Naive thymus-derived CD4-positive, alpha-beta T cell (primary cell): Measurements from ENCODE around the gene PHEX. TPM values are rescaled to one million over a fixed set of nuclear protein-coding genes. Genes with fewer than 3 reads are reported as not detected.
A peak's percentile ranks its signal among the peaks of the same experiment; 100 is the strongest.

Source experiments
- ATAC-seq: fragments of 150-1000 bp; cut with Tn5 transposase; 2 replicates; pipeline ENCODE4 v1.10.0; 2021; ENCODE audit warnings: mild to moderate bottlenecking, moderate library complexity
- CTCF ChIA-PET: fragments of 350-600 bp; sonication (Branson Sonifier 250); formaldehyde crosslinking; loops from one replicate; lab custom pipeline; 2021; ENCODE audit warnings: antibody characterized with exemption; lab: Charles Lee
- POLR2A ChIA-PET: fragments of 350-600 bp; sonication (Branson Sonifier 250); formaldehyde crosslinking; loops from one replicate; lab custom pipeline; 2021; ENCODE audit warnings: antibody characterized with exemption, inconsistent platforms; lab: Charles Lee
- DNase-seq, 9 donors: peaks; one replicate each; pipeline versions ENCODE4 v3.0.0 to v3.0.0-alpha.2; 2020 to 2022; ENCODE audit warnings: mixed read lengths in 1 of 9
- H3K27ac ChIP-seq: one replicate; pipeline ENCODE4 v1.7.0; 2013; ENCODE audit warnings: mild to moderate bottlenecking, low read depth, low read length, moderate library complexity
- H3K27me3 ChIP-seq, 2 donors: one replicate each; pipeline ENCODE4 v1.7.0; 2013; ENCODE audit warnings: low read length in 2 of 2, mild to moderate bottlenecking in 2 of 2, moderate library complexity in 2 of 2; ENCODE audit not compliant: control insufficient read depth in 2 of 2, insufficient read depth in 2 of 2
- H3K36me3 ChIP-seq, 3 experiments: 1 replicate in 2 of 3; 2 replicates in 1 of 3; pipeline ENCODE4 v1.7.0; 2013; ENCODE audit warnings: low read length in 3 of 3, mild to moderate bottlenecking in 3 of 3, moderate library complexity in 1 of 3; ENCODE audit not compliant: insufficient read depth in 3 of 3, control insufficient read depth in 2 of 3
- H3K4me1 ChIP-seq, 2 donors: one replicate each; pipeline ENCODE4 v1.7.0; 2013; ENCODE audit warnings: low read length in 2 of 2, mild to moderate bottlenecking in 2 of 2, moderate library complexity in 1 of 2; ENCODE audit not compliant: control insufficient read depth in 2 of 2, insufficient read depth in 2 of 2
- H3K4me3 ChIP-seq: 2 replicates; pipeline ENCODE4 v1.7.0; 2013; ENCODE audit warnings: mild to moderate bottlenecking, low read length
- H3K9me3 ChIP-seq, 3 experiments: 1 replicate in 2 of 3; 2 replicates in 1 of 3; pipeline ENCODE4 v1.7.0; 2013; ENCODE audit warnings: low read length in 3 of 3; ENCODE audit not compliant: control insufficient read depth in 2 of 3
- H3K27ac Mint-ChIP-seq, 9 donors: one replicate each; pipeline ENCODE4 v1.8.0; 2020 to 2022; ENCODE audit warnings: mixed read lengths in 9 of 9, mild to moderate bottlenecking in 8 of 9, moderate library complexity in 5 of 9, inconsistent platforms in 2 of 9
- H3K27me3 Mint-ChIP-seq, 5 donors: one replicate each; pipeline ENCODE4 v1.8.0; 2021 to 2022; ENCODE audit warnings: mixed read lengths in 5 of 5, mild to moderate bottlenecking in 1 of 5
- H3K36me3 Mint-ChIP-seq, 5 donors: one replicate each; pipeline ENCODE4 v1.8.0; 2020 to 2022; ENCODE audit warnings: mixed read lengths in 5 of 5, mild to moderate bottlenecking in 3 of 5, inconsistent platforms in 1 of 5
- H3K4me1 Mint-ChIP-seq, 7 donors: one replicate each; pipeline ENCODE4 v1.8.0; 2020 to 2022; ENCODE audit warnings: mixed read lengths in 7 of 7, mild to moderate bottlenecking in 3 of 7, inconsistent platforms in 1 of 7
- H3K4me3 Mint-ChIP-seq, 10 donors: one replicate each; pipeline ENCODE4 v1.8.0; 2020 to 2022; ENCODE audit warnings: mild to moderate bottlenecking in 10 of 10, mixed read lengths in 10 of 10, moderate library complexity in 6 of 10, inconsistent platforms in 2 of 10
- H3K9me3 Mint-ChIP-seq, 11 donors: one replicate each; pipeline ENCODE4 v1.8.0; 2020 to 2022; ENCODE audit warnings: mixed read lengths in 11 of 11, mild to moderate bottlenecking in 4 of 11, inconsistent platforms in 1 of 11, moderate library complexity in 1 of 11
- intact Hi-C, 2 donors: fragments of 100-400 bp; cut with micrococcal nuclease; formaldehyde crosslinking; loops; one replicate each; pipeline ENCODE4 v1.15.1; 2023
- polyA plus RNA-seq, 2 donors: library from polyadenylated mRNA; unstranded; fragments of 300-500 nt; fragmentation: Illumina TruSeq; gene quantifications; one replicate each; pipeline ENCODE4 v1.2.3, GENCODE V29; 2021
- total RNA-seq, 6 experiments: library from RNA in 5 of 6; stranded (reverse) in 5 of 6; gene quantifications; 1 replicate in 5 of 6; 2 replicates in 1 of 6; pipeline ENCODE4 v1.2.3 and lab custom pipeline; 2021 to 2026

Gene PHEX
- total and polyA plus RNA-seq, 7 experiments from 2014 or later = 0.08 to 0.32 (median 0.12) TPM; not detected in 2

GRCh38 chrX:22171287-22172060, 139.3 kb downstream of the PHEX start:
- peaks cover 0 to 3% (median 0%) of the 10 kb centered on the region in 11 donors for H3K9me3 Mint-ChIP-seq
- H3K27me3 Mint-ChIP-seq = peaks cover 0 to 7% (median 0%) of the 10 kb centered on the region in 5 donors
- H3K27ac ChIP-seq = no peak overlapping the region
- H3K4me1 Mint-ChIP-seq = no peaks in the 10 kb centered on the region
- H3K4me3 ChIP-seq = no peak overlapping the region
- no peaks in the 10 kb centered on the region for H3K4me1 ChIP-seq
- H3K36me3 Mint-ChIP-seq = no peaks in the 10 kb centered on the region
- ChIA-PET CTCF (no interaction called here), POLR2A (no interaction called here)
- intact Hi-C loops = no loop called here
- no peak overlapping the region for H3K27ac Mint-ChIP-seq
- ATAC-seq = no peak
- no peaks in the 10 kb centered on the region for H3K36me3 ChIP-seq
- no peak for DNase-seq
- H3K4me3 Mint-ChIP-seq = no peak overlapping the region
- H3K27me3 ChIP-seq = no peaks in the 10 kb centered on the region
- H3K9me3 ChIP-seq = no peaks in the 10 kb centered on the region

- DNase-seq = no peak
- H3K4me3 ChIP-seq = no peak overlapping the region
- H3K36me3 Mint-ChIP-seq = no peaks in the 10 kb centered on the region
- peaks cover 0 to 2% (median 0%) of the 10 kb centered on the region in 11 donors for H3K9me3 Mint-ChIP-seq
- ATAC-seq = no peak
- H3K27ac ChIP-seq = no peak overlapping the region
- CTCF ChIA-PET = no interaction called here
- no peak overlapping the region for H3K4me3 Mint-ChIP-seq
- no peaks in the 10 kb centered on the region for H3K4me1 Mint-ChIP-seq
- H3K4me1 ChIP-seq = no peaks in the 10 kb centered on the region
- no peaks in the 10 kb centered on the region for H3K27me3 ChIP-seq
- no peaks in the 10 kb centered on the region for H3K36me3 ChIP-seq
- POLR2A ChIA-PET = no interaction called here
- peaks cover 0 to 7% (median 0%) of the 10 kb centered on the region in 5 donors for H3K27me3 Mint-ChIP-seq
- intact Hi-C loops = no loop called here
- H3K9me3 ChIP-seq = no peaks in the 10 kb centered on the region
- H3K27ac Mint-ChIP-seq = no peak overlapping the region
Observed at GRCh38 chrX:22173966-22174365, 141.8 kb downstream of the PHEX start.

- Histone ChIP-seq H3K9me3 (no peaks in the 10 kb centered on the region), H3K4me3 (no peak overlapping the region), H3K4me1 (no peaks in the 10 kb centered on the region), H3K27ac (no peak overlapping the region), H3K36me3 (no peaks in the 10 kb centered on the region), H3K27me3 (no peaks in the 10 kb centered on the region)
- ChIA-PET CTCF (no interaction called here), POLR2A (no interaction called here)
- Mint-ChIP-seq H3K27me3 (no peaks in the 10 kb centered on the region), H3K4me1 (no peaks in the 10 kb centered on the region), H3K9me3 (peaks cover 0 to 7% (median 0%) of the 10 kb centered on the region in 11 donors), H3K4me3 (no peak overlapping the region), H3K36me3 (no peaks in the 10 kb centered on the region), H3K27ac (no peak overlapping the region)
- DNase-seq = no peak
- ATAC-seq = no peak
- intact Hi-C loops = no loop called here
Observed at GRCh38 chrX:22177950-22178515, 145.9 kb downstream of the PHEX start.

GRCh38 chrX:22184096-22184495, 152.0 kb downstream of the PHEX start:
- H3K4me1 Mint-ChIP-seq = no peaks in the 10 kb centered on the region
- H3K27me3 ChIP-seq = no peaks in the 10 kb centered on the region
- H3K9me3 Mint-ChIP-seq = peaks cover 0 to 7% (median 0%) of the 10 kb centered on the region in 11 donors
- DNase-seq = no peak
- no peaks in the 10 kb centered on the region for H3K4me1 ChIP-seq
- ChIA-PET POLR2A (no interaction called here), CTCF (no interaction called here)
- no peaks in the 10 kb centered on the region for H3K36me3 Mint-ChIP-seq
- H3K27ac Mint-ChIP-seq = no peak overlapping the region
- peaks cover 0 to 3% (median 0%) of the 10 kb centered on the region in 5 donors for H3K27me3 Mint-ChIP-seq
- no peak for ATAC-seq
- intact Hi-C loops = no loop called here
- no peak overlapping the region for H3K27ac ChIP-seq
- H3K4me3 Mint-ChIP-seq = no peak overlapping the region
- H3K9me3 ChIP-seq = no peaks in the 10 kb centered on the region
- H3K4me3 ChIP-seq = no peak overlapping the region
- H3K36me3 ChIP-seq = no peaks in the 10 kb centered on the region

GRCh38 chrX:22186165-22186564, 154.0 kb downstream of the PHEX start:
- H3K4me1 Mint-ChIP-seq = no peaks in the 10 kb centered on the region
- DNase-seq (no peak), ATAC-seq (no peak)
- peaks cover 0 to 2% (median 0%) of the 10 kb centered on the region in 11 donors for H3K9me3 Mint-ChIP-seq
- H3K4me3 Mint-ChIP-seq = no peak overlapping the region
- ChIA-PET POLR2A (no interaction called here), CTCF (no interaction called here)
- Histone ChIP-seq H3K27me3 (no peaks in the 10 kb centered on the region), H3K4me1 (no peaks in the 10 kb centered on the region), H3K36me3 (no peaks in the 10 kb centered on the region), H3K4me3 (no peak overlapping the region), H3K27ac (no peak overlapping the region), H3K9me3 (no peaks in the 10 kb centered on the region)
- no peak overlapping the region for H3K27ac Mint-ChIP-seq
- peaks cover 0 to 3% (median 0%) of the 10 kb centered on the region in 5 donors for H3K27me3 Mint-ChIP-seq
- no peaks in the 10 kb centered on the region for H3K36me3 Mint-ChIP-seq
- intact Hi-C loops = no loop called here

GRCh38 chrX:22192419-22193060, 160.4 kb downstream of the PHEX start:
- H3K27ac Mint-ChIP-seq = no peak overlapping the region

More at GRCh38 chrX:22192419-22193060, 160.4 kb downstream of the PHEX start:
- Histone ChIP-seq H3K27ac (no peak overlapping the region), H3K36me3 (no peaks in the 10 kb centered on the region), H3K4me3 (no peak overlapping the region), H3K27me3 (no peaks in the 10 kb centered on the region), H3K9me3 (no peaks in the 10 kb centered on the region), H3K4me1 (no peaks in the 10 kb centered on the region)
- Mint-ChIP-seq H3K4me3 (no peak overlapping the region), H3K9me3 (no peaks in the 10 kb centered on the region), H3K36me3 (no peaks in the 10 kb centered on the region), H3K27me3 (peaks cover 0 to 5% (median 0%) of the 10 kb centered on the region in 5 donors), H3K4me1 (peaks cover 0 to 5% (median 2%) of the 10 kb centered on the region in 7 donors)
- DNase-seq (peak in 8 of 9 donors; percentile 4 to 49 (median 34)), ATAC-seq (peak; percentile 70)
- ChIA-PET POLR2A (no interaction called here), CTCF (interaction anchor here (0.9 to 1.0 kb wide), 2 partner anchors 56 to 207 kb away, joined by 3 to 5 read pairs; no protein-coding TSS in a partner anchor)
- intact Hi-C loops = loop anchor here (1.0 to 5.0 kb wide), 5 partner anchors 56 to 1665 kb away; partner anchors contain the start of gene MBTPS2 (in 1 of the 2)
